Mucosa of stomach (tissue), 1 donor: ENCODE results near the gene UPK1A.
A peak's percentile ranks its signal among the peaks of the same experiment; 100 is the strongest.

Source experiments
- H3K27me3 ChIP-seq: one replicate; pipeline ENCODE4 v1.7.0; 2013; ENCODE audit warnings: mild to moderate bottlenecking, low read length; ENCODE audit not compliant: control insufficient read depth, insufficient read depth
- H3K36me3 ChIP-seq: one replicate; pipeline ENCODE4 v1.7.0; 2013; ENCODE audit warnings: low read length; ENCODE audit not compliant: control insufficient read depth, insufficient read depth
- H3K4me1 ChIP-seq: one replicate; pipeline ENCODE4 v1.7.0; 2013; ENCODE audit warnings: mild to moderate bottlenecking, low read length; ENCODE audit not compliant: control insufficient read depth, insufficient read depth
- H3K4me3 ChIP-seq: one replicate; pipeline ENCODE4 v1.7.0; 2013; ENCODE audit warnings: low read length
- H3K9ac ChIP-seq: one replicate; pipeline ENCODE4 v1.7.0; 2013; ENCODE audit warnings: mild to moderate bottlenecking, low read length, moderate library complexity
- H3K9me3 ChIP-seq: one replicate; pipeline ENCODE4 v1.7.0; 2013; ENCODE audit warnings: mild to moderate bottlenecking, low read length, moderate library complexity; ENCODE audit not compliant: control insufficient read depth
- donor health status: Pancreatic carcinoma.

UPK1A gene

GRCh38 chr19:35636651-35637050 is 29.7 kb upstream of the UPK1A start:
- Histone ChIP-seq H3K4me3 (no peak overlapping the region), H3K9ac (no peak overlapping the region), H3K27me3 (no peaks in the 10 kb centered on the region), H3K9me3 (no peaks in the 10 kb centered on the region), H3K4me1 (no peaks in the 10 kb centered on the region), H3K36me3 (peaks cover 7% of the 10 kb centered on the region)

- Histone ChIP-seq H3K4me3 (no peak overlapping the region), H3K9me3 (no peaks in the 10 kb centered on the region), H3K27me3 (no peaks in the 10 kb centered on the region), H3K4me1 (no peaks in the 10 kb centered on the region), H3K9ac (no peak overlapping the region), H3K36me3 (peaks cover 7% of the 10 kb centered on the region)
Measured at GRCh38 chr19:35637165-35637564, 29.2 kb upstream of the UPK1A start.

- H3K4me3 ChIP-seq = no peak overlapping the region
- H3K9me3 ChIP-seq = no peaks in the 10 kb centered on the region
- H3K27me3 ChIP-seq = no peaks in the 10 kb centered on the region
- peaks cover 8% of the 10 kb centered on the region for H3K4me1 ChIP-seq
- no peaks in the 10 kb centered on the region for H3K36me3 ChIP-seq
- no peak overlapping the region for H3K9ac ChIP-seq
Measured at GRCh38 chr19:35639321-35639639, 27.0 kb upstream of the UPK1A start.

DNA sequence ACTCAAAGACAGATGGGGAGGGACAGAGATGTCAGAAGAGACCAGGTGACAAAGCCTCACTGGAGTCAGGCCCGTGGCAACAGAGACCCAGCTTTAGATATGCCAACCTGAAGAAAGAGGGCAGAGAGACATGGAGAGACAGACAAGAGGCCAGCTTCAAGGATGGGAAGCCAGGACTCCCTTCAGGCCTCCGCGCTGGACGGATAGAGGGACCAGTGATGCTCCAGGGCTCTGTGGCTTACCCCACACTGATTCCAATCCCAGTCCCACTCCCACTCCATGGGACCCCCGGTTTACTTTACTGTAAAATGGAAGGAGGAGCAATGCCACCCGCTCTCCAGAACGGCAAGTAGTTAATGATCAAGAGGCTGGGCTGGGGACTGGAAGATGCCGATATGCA is 26.5 kb upstream of the UPK1A start:
- no peak overlapping the region for H3K9ac ChIP-seq
- no peaks in the 10 kb centered on the region for H3K27me3 ChIP-seq
- H3K9me3 ChIP-seq = no peaks in the 10 kb centered on the region
- no peaks in the 10 kb centered on the region for H3K36me3 ChIP-seq
- H3K4me3 ChIP-seq = no peak overlapping the region
- peaks cover 12% of the 10 kb centered on the region for H3K4me1 ChIP-seq

GRCh38 chr19:35641515-35642151 is 24.7 kb upstream of the UPK1A start, which contains the start of gene ETV2:
ETV2 (plus strand) TSS chr19:35641745; CDS start chr19:35642461, 716 bp downstream.
- Histone ChIP-seq H3K9me3 (no peaks in the 10 kb centered on the region), H3K9ac (no peak within 1 kb of the TSS), H3K4me3 (no peak within 1 kb of the TSS), H3K36me3 (no peaks in the 10 kb centered on the region), H3K4me1 (peaks cover 16% of the 10 kb centered on the region), H3K27me3 (no peaks in the 10 kb centered on the region)

DNA sequence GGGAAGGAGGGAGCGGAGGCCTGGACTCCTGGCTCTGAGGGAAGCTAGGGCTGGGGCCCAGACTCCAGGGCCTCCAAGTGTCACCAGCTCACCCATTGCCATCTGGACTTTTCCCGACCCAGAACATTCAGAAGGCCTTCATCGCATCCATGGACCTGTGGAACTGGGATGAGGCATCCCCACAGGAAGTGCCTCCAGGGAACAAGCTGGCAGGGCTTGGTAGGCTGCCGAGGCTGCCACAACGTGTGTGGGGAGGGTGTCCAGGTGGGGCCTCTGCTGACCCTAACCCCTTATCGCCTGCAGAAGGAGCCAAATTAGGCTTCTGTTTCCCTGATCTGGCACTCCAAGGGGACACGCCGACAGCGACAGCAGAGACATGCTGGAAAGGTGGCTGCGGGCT is 24.0 kb upstream of the UPK1A start:
- H3K4me1 ChIP-seq = peaks cover 16% of the 10 kb centered on the region
- no peaks in the 10 kb centered on the region for H3K9me3 ChIP-seq
- no peak overlapping the region for H3K4me3 ChIP-seq
- H3K36me3 ChIP-seq = no peaks in the 10 kb centered on the region
- no peak overlapping the region for H3K9ac ChIP-seq
- H3K27me3 ChIP-seq = no peaks in the 10 kb centered on the region

- peaks cover 16% of the 10 kb centered on the region for H3K4me1 ChIP-seq
- no peaks in the 10 kb centered on the region for H3K9me3 ChIP-seq
- no peaks in the 10 kb centered on the region for H3K27me3 ChIP-seq
- peak overlapping the region; percentile 85 for H3K4me3 ChIP-seq
- H3K9ac ChIP-seq = peak overlapping the region; percentile 78
- H3K36me3 ChIP-seq = no peaks in the 10 kb centered on the region
Measured at GRCh38 chr19:35642798-35643254, 23.5 kb upstream of the UPK1A start.

DNA sequence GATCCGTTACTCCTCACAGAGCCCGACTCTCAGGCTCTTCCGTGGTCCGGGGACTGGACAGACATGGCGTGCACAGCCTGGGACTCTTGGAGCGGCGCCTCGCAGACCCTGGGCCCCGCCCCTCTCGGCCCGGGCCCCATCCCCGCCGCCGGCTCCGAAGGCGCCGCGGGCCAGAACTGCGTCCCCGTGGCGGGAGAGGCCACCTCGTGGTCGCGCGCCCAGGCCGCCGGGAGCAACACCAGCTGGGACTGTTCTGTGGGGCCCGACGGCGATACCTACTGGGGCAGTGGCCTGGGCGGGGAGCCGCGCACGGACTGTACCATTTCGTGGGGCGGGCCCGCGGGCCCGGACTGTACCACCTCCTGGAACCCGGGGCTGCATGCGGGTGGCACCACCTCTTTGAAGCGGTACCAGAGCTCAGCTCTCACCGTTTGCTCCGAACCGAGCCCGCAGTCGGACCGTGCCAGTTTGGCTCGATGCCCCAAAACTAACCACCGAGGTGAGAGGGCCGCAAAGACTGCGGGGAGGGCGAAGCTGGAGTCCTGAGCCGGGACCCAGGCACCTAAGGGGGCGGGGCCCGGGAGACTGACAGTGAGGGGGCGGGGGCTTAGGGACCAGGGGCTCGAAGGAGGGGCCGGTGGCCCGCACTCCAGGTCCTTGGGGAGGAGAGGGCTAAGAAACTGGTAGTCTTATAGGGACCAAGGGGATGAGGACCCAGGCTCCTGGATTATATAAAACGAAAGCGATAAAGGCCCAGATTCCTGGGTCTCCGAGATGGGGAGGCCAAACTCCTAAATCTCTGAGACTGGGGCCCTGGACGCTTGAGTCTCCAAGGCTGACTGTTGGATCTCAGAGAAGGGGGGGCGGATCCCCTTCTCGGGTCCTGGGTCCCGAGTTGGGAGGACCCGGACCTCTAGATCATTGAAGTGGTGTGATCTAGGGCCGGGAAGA is 22.8 kb upstream of the UPK1A start:
- H3K4me3 ChIP-seq = peak overlapping the region; percentile 85
- peak overlapping the region; percentile 78 for H3K9ac ChIP-seq
- no peaks in the 10 kb centered on the region for H3K36me3 ChIP-seq
- H3K27me3 ChIP-seq = no peaks in the 10 kb centered on the region
- no peaks in the 10 kb centered on the region for H3K9me3 ChIP-seq
- peaks cover 16% of the 10 kb centered on the region for H3K4me1 ChIP-seq

GRCh38 chr19:35644206-35644986 is 21.9 kb upstream of the UPK1A start:
- Histone ChIP-seq H3K4me3 (peak overlapping the region; percentile 85), H3K27me3 (no peaks in the 10 kb centered on the region), H3K36me3 (no peaks in the 10 kb centered on the region), H3K9me3 (no peaks in the 10 kb centered on the region), H3K4me1 (peaks cover 16% of the 10 kb centered on the region), H3K9ac (peak overlapping the region; percentile 78)

DNA sequence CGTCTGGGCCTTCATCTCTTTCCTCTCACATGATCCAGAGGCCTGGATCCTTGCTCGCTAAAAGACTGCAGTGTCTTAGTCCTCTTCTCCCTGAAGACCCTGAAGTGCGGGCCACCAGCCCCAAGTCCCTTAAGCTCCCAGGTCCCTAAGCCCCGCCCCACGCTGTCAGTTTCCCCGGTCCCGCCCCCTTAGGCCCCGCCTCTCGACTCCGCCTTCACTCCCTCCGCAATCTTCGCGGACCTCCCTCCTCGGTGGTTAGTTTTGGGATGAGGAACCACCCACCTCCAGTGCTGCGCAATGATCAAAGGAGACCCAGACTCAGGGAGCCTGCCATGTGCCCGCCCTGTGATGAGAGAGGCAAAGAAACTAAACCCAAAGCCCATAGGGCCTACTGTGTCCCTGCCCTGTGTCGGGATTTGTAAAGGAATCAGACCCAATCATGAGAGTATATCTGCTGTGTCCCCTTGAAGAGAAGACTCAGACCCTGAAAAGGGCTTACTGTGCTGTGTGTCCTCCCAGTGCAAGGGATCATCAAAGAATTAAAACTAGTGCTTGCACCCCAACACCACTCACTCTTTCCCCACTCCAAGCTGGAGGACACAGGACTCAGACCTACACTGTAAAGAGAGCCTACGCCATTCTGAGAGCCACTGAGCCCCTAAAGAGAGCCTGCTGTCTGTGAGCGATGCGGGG is 21.2 kb upstream of the UPK1A start:
- peaks cover 16% of the 10 kb centered on the region for H3K4me1 ChIP-seq
- no peaks in the 10 kb centered on the region for H3K9me3 ChIP-seq
- no peaks in the 10 kb centered on the region for H3K36me3 ChIP-seq
- peak overlapping the region; percentile 53 for H3K9ac ChIP-seq
- H3K27me3 ChIP-seq = no peaks in the 10 kb centered on the region
- peak overlapping the region; percentile 85 for H3K4me3 ChIP-seq

GRCh38 chr19:35645680-35646511 is 20.4 kb upstream of the UPK1A start:
- H3K9ac ChIP-seq = no peak overlapping the region

More at GRCh38 chr19:35645680-35646511, 20.4 kb upstream of the UPK1A start:
- no peaks in the 10 kb centered on the region for H3K9me3 ChIP-seq
- no peak overlapping the region for H3K4me3 ChIP-seq
- H3K36me3 ChIP-seq = no peaks in the 10 kb centered on the region
- peaks cover 16% of the 10 kb centered on the region for H3K4me1 ChIP-seq
- no peaks in the 10 kb centered on the region for H3K27me3 ChIP-seq
